IPS-NIHi7 (cell line): ENCODE data around the gene NEB.
"Not testable (repeated sequence)": the region's sequence is repeated elsewhere in the genome, so short reads cannot be mapped to it uniquely, and the experiment has no call there.

Experiments
- DNase-seq: peaks from one replicate; pipeline ENCODE4 v3.0.0; 2012; ENCODE audit warnings: mixed read lengths; ENCODE audit errors: extremely low spot score

NEB gene

GRCh38 chr2:151651274-151651673 lies 83.0 kb downstream of the NEB start:
- no peak for DNase-seq

GRCh38 chr2:151650456-151650855 lies 83.8 kb downstream of the NEB start:
- DNase-seq = no peak

- no peak for DNase-seq
These were observed 84.3 kb downstream of the NEB start for GRCh38 chr2:151649966-151650365.

- DNase-seq = no peak
These were observed 84.9 kb downstream of the NEB start for GRCh38 chr2:151649400-151649799.

GRCh38 chr2:151646512-151646911 lies 87.8 kb downstream of the NEB start:
- not testable (repeated sequence) for DNase-seq

- no peak for DNase-seq
These were observed 89.7 kb downstream of the NEB start for GRCh38 chr2:151644580-151644979.

- not testable (repeated sequence) for DNase-seq
These were observed 92.4 kb downstream of the NEB start for GRCh38 chr2:151641895-151642294.

GRCh38 chr2:151640087-151640486 lies 94.2 kb downstream of the NEB start:
- no peak for DNase-seq

- no peak for DNase-seq
These were observed 95.3 kb downstream of the NEB start for GRCh38 chr2:151638990-151639389.

GRCh38 chr2:151638191-151638933 lies 95.9 kb downstream of the NEB start:
- DNase-seq = no peak

GRCh38 chr2:151637271-151637781 lies 97.0 kb downstream of the NEB start:
- no peak for DNase-seq

GRCh38 chr2:151634736-151635467 lies 99.4 kb downstream of the NEB start:
- DNase-seq = no peak

- no peak for DNase-seq
These were observed 101.2 kb downstream of the NEB start for GRCh38 chr2:151632993-151633565.

GRCh38 chr2:151630372-151630771 lies 103.9 kb downstream of the NEB start:
- DNase-seq = no peak

GRCh38 chr2:151627353-151627752 lies 106.9 kb downstream of the NEB start:
- no peak for DNase-seq

GRCh38 chr2:151624271-151624670 lies 110.0 kb downstream of the NEB start:
- no peak for DNase-seq

- DNase-seq = no peak
These were observed 110.6 kb downstream of the NEB start for GRCh38 chr2:151623631-151624030.

- no peak for DNase-seq
These were observed 113.5 kb downstream of the NEB start for GRCh38 chr2:151620761-151621160.

GRCh38 chr2:151619337-151619989 lies 114.8 kb downstream of the NEB start:
- no peak for DNase-seq

GRCh38 chr2:151616760-151617339 lies 117.4 kb downstream of the NEB start:
- DNase-seq = no peak

- no peak for DNase-seq
These were observed 119.5 kb downstream of the NEB start for GRCh38 chr2:151614606-151615306.
